IPS-NIHi7 (cell line): ENCODE data around the gene CNTN3.
A peak's percentile ranks its signal among the peaks of the same experiment; 100 is the strongest.

Experiments used
- DNase-seq: peaks from one replicate; pipeline ENCODE4 v3.0.0; 2012; ENCODE audit warnings: mixed read lengths; ENCODE audit errors: extremely low spot score

The CNTN3 gene

DNA sequence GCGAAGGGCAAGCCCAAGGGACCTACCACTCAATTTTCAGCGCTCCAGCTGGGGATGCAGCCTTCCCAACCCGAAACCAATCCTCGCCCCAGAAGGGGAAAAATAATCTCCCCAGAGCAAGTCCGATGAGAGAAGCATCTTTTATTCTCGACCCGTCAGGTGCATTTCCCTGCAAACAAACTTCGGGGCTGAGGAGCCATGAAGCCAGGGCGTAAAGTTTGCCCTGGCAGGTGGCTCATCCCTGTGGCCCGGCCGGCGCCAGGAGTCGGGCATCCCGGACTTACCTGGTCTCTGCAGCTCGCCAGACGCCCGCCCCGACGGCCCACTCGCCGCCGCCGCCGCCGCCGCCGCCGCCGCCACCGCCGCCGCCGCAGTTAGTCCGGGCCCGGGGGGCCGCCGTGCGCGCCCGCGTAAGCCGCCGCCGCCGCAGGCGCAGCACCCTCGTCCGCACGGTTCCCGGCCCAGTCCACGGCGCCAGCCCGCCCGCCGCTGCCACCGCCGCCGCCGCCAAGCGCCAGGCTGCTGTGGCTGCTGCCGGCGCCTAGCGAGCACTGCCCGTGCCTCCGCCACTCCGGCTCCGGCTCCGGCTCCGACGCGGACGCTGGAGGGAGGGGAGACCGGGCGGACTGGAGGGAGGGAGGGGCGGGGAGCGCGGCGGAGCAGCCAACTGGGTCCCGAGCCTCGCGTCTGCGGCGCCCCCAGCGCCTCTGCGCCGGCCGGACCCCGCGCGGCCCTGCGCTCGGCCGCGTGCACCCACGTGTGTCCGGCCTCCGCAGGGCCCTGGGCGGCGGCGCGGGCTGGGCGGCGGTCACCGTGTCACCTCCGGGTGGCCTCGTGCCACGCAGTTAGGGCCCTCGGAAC is at the start of gene CNTN3:
CNTN3 (minus strand) TSS at position 553 of the 861 bp plus-strand sequence. CDS start 93,547 bp downstream, outside the sequence.
- DNase-seq = peak; percentile 74

DNA sequence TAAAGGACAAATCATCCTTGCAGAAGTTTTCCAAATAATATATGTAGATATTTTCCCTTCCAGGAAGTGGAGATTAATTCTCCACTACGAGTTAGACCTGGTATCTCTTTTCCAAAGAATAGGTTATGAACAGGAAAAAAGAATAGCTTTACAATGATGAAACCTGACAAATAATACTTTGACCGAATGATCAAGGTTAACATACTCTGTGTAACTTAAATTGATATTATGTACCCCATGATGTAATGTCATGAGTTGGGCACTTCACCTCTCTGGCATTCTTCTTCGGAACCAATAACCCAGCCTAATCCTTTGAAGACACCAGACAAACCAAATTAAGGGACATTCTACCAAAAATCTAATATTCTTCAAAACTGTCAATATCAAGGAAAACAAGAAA is 48.7 kb upstream of the CNTN3 start:
- DNase-seq = no peak

DNA sequence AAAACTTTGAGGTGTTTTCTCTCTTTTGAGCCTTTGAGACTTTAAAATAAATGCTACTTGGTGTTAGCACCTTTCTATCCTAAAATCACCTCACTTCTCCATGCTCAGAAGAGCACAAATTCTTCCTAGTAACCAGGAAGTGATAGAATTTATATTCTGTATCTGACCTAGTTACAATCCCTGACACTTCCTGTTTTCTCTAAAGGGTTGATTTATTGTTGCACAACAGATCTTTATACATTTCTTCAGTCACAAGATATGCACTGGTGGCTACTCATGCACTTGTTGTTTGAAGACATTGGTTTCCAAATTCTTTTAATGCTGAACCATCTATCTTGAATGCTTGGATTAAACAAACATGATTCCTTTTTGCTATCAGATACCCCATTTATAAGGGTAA is 47.2 kb upstream of the CNTN3 start:
- DNase-seq = no peak

DNA sequence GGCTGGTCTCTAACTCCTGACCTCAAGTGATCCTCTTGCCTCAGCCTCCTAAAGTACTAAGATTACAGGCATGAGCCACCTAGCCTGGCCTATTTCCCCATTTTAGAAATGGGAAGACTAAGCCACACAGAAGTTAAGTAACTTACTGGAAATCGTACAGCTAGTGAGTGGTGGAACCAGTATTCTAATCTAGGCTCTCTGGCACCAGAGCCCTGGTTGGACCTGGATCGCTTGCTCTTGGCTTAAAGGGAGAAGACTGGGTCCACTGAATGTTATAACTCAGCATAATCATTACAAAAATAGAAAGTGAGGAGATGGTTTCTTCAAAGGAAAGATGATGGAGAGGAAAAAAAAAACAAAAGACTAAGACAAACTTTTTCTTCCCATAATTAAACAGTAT is 37.4 kb upstream of the CNTN3 start:
- DNase-seq = no peak

- no peak for DNase-seq
Observed at GRCh38 chr3:74651292-74651691, 36.8 kb upstream of the CNTN3 start.

GRCh38 chr3:74648107-74648506 is 33.6 kb upstream of the CNTN3 start:
- no peak for DNase-seq

DNA sequence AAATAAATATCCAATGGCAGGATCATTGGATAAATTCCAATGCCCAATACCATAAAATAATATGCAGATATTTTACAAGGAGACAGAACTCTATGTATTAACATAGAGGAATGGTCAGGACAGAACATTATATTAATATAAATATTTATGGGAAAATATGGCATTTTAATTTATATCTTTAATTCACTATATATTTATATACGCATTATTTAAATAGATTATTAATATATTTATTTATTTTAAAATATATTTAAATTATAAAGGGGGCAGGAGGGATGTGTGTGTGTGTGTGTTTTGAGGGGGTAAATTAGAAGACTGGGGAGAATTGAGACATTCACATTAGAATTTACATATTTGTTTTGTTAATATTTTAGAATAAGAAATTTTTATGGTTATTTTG is 31.6 kb upstream of the CNTN3 start:
- DNase-seq = no peak

DNA sequence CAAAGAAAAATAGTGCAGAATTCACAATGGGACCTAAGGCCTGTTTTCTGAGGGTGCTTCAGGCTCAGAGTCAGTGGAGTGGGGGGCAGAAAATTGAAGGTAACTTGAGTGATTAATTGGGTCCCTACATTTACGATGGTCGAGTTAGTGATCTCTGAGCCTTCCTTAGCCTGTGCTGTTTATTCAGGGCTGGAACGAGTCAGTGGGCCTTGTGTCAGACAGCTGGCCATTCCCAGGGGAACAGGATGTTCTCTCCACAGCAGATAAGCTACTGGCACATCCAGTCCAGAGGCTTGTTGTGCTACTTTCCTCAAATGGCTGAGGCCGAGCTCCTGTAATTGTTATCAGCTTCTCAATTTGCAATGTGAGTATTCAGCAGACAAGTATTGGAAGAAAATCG is 29.2 kb upstream of the CNTN3 start:
- peak; percentile 22 for DNase-seq

- DNase-seq = no peak
Observed at GRCh38 chr3:74642876-74643275, 28.4 kb upstream of the CNTN3 start.

- no peak for DNase-seq
Observed at GRCh38 chr3:74640211-74640610, 25.8 kb upstream of the CNTN3 start.

GRCh38 chr3:74639681-74640080 is 25.2 kb upstream of the CNTN3 start:
- no peak for DNase-seq

- DNase-seq = no peak
Observed at GRCh38 chr3:74636981-74637380, 22.5 kb upstream of the CNTN3 start.

DNA sequence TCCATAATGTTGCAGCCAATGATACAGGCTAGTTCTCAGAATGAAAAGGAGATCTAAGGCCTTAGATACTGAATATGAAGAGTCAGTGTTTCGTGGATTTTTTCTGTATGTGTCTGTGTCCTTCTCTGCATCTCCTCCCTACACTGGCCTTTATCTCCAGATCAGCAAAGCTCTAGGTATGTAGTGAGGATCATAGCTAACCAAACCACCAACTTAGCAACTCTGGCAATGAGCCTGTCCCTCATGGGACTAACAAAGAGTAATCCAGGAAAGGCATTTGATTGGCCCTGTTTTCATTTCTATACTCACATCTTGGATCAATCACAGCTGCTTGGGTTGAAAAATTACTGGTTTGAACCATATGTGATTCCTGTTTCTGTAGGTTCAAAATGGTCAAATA is 18.6 kb upstream of the CNTN3 start:
- no peak for DNase-seq

DNA sequence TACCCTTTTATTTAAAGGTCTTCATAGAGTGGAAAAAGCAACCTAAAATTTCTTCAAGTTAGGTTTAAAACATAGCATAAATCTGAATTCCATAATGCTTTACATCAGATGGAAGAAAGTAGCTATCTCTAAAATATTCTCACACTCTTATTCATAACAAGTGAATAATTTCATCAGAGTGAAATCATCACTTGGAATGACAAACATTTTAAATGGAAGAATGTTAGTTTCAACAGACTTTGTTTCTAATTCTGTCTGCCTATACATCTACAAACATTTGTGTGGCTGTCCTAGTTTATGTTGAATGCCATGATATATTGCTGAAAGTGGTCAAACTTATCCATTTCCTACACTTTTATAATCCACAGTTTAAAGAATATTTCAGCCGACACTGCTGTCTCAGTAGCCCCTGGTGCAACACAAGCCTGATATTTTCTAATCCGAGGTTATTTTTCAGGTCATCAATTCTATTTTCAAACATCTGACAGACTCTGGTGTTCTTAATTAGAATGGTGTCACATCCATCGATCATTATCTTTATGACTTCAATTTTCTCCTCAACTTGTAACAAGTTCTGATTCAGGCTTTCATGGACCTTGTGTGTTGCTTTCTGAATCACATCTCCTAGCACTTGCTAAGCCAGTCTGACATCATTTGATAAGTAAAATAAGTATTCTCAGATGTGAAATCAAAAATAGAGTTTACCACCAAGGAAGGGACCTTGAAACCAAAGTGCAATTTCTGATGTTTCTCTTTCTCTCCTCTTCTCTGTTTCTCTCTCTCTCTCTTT is 17.1 kb upstream of the CNTN3 start:
- no peak for DNase-seq

DNA sequence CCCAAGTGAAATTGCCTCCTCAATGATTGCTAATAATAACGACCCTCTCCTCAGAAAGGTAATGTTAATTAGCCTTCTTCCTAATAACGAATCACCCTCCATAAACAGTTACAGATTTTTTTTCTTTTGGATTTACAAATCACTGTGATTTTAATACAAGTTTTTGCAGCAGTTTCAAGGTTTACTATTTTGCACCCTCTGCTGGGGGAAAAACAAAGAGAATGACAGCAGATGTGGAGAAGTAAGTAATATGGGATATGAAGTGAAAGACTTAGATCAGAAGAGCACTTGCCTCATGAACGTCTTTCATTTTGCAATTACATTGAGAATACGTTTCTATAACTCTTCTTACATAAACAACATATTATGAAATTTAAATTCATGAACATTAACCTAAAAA is 16.1 kb upstream of the CNTN3 start:
- DNase-seq = no peak

DNA sequence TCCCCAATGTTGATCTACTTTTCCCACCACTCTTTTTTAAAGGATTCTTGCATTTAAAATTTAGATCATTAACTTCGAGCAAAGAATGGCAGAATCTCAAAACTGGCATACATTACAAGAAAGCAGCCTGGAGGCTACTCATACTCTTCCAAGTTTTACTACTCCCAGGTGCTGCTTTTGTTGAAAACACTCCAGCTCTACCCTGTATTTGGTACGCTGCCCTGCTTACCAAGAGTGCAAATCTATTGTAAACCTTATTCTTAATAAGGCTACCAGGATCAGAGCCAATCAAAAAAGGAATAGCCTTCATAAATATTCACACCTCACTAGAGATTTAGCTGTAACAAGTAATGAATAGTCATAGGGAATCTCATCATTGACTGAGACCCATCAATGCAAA is 11.6 kb upstream of the CNTN3 start:
- DNase-seq = no peak

- DNase-seq = no peak
Observed at GRCh38 chr3:74624301-74624700, 9.8 kb upstream of the CNTN3 start.

DNA sequence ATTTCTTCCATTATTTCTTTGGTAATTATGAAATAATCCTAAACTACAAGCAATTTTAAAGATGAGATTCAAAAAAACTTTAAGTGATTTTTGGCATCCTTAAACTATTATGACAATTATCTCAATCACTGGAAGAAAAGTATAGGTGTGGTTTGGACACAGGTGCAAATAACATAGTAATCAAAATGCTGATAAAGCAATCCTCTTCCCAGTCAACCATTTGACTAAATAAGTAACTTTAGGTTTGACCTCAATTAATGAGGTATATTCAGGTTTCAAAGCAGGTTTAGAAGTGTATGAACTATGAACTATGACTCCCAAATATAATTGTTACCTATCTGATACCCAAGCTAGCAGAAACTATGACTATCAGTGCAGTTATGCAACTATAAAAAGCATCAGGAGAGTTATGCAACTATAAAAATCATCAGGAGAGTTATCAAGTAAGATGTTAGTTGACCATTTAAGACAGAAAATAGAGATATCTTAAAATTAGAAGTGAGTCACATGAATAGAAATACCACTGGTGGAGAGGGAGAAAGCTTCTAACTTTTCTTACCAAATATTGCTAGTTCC is 8.9 kb upstream of the CNTN3 start:
- DNase-seq = no peak

DNA sequence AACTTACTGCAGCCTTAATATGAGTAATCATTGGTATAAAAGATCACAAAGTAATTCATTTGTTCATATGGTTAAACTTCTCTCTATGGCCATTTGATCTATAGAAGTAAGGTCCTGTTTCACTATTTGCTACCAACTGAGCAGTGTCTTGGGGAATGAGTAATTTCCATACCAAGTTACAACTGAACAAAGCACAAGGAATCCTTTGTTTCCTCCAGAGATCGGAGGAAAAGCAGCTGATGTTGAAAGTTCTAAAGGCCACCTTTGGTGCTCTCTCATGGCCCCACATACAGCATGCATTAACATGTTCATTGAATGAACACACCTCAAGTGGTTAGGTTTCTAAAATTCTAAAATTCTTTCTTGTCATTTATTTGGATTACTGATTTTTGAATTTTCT is 7.1 kb upstream of the CNTN3 start:
- no peak for DNase-seq

DNA sequence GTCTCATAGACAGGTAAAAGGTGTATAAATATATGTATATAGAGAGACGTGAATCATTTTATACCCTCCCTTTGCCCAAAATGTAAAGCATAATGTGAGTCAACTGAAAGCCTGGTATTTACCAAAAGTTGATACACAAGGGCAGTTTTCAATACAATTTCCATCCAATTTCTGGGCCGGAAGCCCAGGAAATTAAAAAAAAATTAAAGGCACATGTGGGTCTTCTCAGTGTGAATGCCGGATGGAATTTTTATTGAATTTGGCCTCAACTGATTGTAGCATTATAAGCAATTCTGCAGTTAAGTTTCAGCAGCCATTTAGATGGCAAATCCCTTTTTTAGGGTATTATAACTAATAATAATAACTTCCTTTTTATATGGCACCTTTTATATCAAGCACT is 3.3 kb upstream of the CNTN3 start:
- DNase-seq = no peak

DNA sequence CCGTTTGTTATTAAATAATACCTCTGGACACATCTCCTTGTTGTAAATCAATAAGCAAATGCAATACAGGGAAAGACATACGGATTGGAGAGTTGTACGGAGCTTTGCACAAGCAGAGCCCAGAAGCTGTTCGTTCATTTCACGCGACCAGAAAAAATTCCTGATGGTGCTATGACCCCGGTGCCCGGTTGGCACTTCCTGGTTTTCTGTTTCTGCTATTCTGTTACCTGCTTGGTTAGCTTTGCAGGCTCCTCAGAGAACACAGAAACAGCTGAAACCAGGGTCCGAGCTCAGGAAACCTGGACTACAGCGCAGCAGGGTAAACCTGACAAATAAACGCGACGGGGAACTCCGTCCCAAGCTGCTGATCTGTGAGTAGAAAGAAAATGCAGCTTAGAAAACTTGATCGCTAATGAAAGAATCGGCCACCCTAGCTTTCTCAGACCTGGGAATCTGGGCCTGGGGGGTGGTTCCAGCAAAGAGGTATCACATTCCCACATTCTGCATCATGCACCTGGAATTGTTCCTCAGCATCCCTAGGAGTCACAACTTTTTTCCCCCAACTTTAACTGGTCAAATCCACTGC is 845 bp downstream of the CNTN3 start:
- no peak for DNase-seq

DNA sequence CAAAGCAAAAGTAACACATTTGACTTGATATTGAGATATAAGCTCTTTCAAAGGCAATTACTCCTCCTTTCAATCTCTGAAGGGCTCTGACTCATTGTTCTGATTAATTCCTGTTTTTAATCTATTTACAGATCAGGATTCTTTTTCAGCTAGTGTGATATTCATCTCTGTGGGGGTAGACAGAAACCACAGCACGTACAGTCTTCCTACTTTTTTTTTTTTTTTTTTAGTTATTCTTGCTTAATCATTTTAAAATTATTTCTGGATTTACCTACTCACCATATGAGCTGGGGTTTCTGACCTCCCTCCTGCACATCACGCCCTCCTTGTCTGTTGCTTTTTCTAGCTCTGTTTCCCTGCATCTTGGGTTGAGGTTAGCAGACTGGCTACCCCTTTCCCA is 1.4 kb downstream of the CNTN3 start:
- no peak for DNase-seq
